Measurements from ENCODE around the gene SPECC1. TPM values are rescaled to one million over a fixed set of nuclear protein-coding genes. Genes with fewer than 3 reads are reported as not detected.
"Not testable (repeated sequence)": the region's sequence is repeated elsewhere in the genome, so short reads cannot be mapped to it uniquely, and the experiment has no call there.

Gene SPECC1
- total RNA-seq, 1 donor from 2014 or later: 76.4 TPM

- intact Hi-C loops (cut with DNase I): no loop called here
- Histone ChIP-seq H3K9me3 (no peaks in the 10 kb centered on the region), H3K4me1 (peaks cover 0 to 3% of the 10 kb centered on the region in 2 donors), H3K4me3 (no peak overlapping the region), H3K27me3 (no peaks in the 10 kb centered on the region), H3K27ac (no peak overlapping the region), H3K36me3 (peaks cover 0 to 13% of the 10 kb centered on the region in 2 donors)
- TF ChIP-seq, protein P1, sequence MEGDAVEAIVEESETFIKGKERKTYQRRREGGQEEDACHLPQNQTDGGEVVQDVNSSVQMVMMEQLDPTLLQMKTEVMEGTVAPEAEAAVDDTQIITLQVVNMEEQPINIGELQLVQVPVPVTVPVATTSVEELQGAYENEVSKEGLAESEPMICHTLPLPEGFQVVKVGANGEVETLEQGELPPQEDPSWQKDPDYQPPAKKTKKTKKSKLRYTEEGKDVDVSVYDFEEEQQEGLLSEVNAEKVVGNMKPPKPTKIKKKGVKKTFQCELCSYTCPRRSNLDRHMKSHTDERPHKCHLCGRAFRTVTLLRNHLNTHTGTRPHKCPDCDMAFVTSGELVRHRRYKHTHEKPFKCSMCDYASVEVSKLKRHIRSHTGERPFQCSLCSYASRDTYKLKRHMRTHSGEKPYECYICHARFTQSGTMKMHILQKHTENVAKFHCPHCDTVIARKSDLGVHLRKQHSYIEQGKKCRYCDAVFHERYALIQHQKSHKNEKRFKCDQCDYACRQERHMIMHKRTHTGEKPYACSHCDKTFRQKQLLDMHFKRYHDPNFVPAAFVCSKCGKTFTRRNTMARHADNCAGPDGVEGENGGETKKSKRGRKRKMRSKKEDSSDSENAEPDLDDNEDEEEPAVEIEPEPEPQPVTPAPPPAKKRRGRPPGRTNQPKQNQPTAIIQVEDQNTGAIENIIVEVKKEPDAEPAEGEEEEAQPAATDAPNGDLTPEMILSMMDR (IDR thresholded peaks at IDR 0.05): no peak
- no peak for DNase-seq (ENCODE audit: low spot score in 2 of 2)
Measured at GRCh38 chr17:20105539-20106280, 96.6 kb downstream of the SPECC1 start.

GRCh38 chr17:20106446-20106845 lies 97.3 kb downstream of the SPECC1 start:
- H3K36me3 ChIP-seq: peaks cover 0 to 16% of the 10 kb centered on the region in 2 donors
- intact Hi-C loops (cut with DNase I); H3K4me3 ChIP-seq; H3K27ac ChIP-seq; DNase-seq (ENCODE audit: low spot score in 2 of 2); H3K4me1 ChIP-seq; H3K9me3 ChIP-seq; H3K27me3 ChIP-seq: not testable (repeated sequence)

DNA sequence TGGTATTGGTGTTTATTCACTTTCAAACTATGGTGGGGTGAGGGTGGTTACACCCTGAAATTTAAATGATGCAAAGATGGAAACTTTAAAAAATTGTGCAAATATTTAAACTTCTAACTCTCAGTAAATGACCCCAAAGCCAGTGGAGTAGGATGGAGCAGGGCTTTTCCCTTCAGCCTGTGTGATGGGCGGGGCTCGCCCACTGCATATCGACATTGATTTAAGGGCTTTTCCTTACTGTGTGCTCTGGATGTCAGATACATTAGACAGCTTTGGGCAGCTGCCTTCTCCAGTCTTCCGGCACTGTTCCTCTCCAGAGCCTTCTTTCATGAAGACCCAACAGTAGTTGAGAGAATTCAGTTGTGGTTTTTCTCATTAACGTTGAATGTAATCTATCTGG lies 99.9 kb downstream of the SPECC1 start:
- Histone ChIP-seq H3K27ac (no peak overlapping the region), H3K36me3 (peaks cover 0 to 10% of the 10 kb centered on the region in 2 donors), H3K27me3 (no peaks in the 10 kb centered on the region), H3K9me3 (no peaks in the 10 kb centered on the region), H3K4me3 (no peak overlapping the region), H3K4me1 (no peaks in the 10 kb centered on the region)
- intact Hi-C loops (cut with DNase I): no loop called here
- no peak for DNase-seq (ENCODE audit: low spot score in 2 of 2)
- TF ChIP-seq, protein P1 (IDR thresholded peaks at IDR 0.05): no peak

- H3K27ac ChIP-seq: no peak overlapping the region
- no peaks in the 10 kb centered on the region for H3K4me1 ChIP-seq
- intact Hi-C loops (cut with DNase I): loop anchor here (2.0 kb wide), 1 partner anchor 15 kb away; no protein-coding TSS in a partner anchor
Measured at GRCh38 chr17:20111538-20111937, 102.4 kb downstream of the SPECC1 start.

GRCh38 chr17:20114466-20114865 lies 105.3 kb downstream of the SPECC1 start:
- H3K4me3 ChIP-seq: no peak overlapping the region
- no peaks in the 10 kb centered on the region for H3K27me3 ChIP-seq

More at GRCh38 chr17:20111538-20111937, 102.4 kb downstream of the SPECC1 start:
- TF ChIP-seq, protein P1 (IDR thresholded peaks at IDR 0.05): no peak
- no peaks in the 10 kb centered on the region for H3K9me3 ChIP-seq
- H3K4me3 ChIP-seq: no peak overlapping the region
- no peaks in the 10 kb centered on the region for H3K27me3 ChIP-seq
- H3K36me3 ChIP-seq: peaks cover 0 to 10% of the 10 kb centered on the region in 2 donors
- DNase-seq (ENCODE audit: low spot score in 2 of 2): no peak

More at GRCh38 chr17:20114466-20114865, 105.3 kb downstream of the SPECC1 start:
- intact Hi-C loops (cut with DNase I): no loop called here
- Histone ChIP-seq H3K4me1 (no peaks in the 10 kb centered on the region), H3K9me3 (no peaks in the 10 kb centered on the region), H3K36me3 (peaks cover 0 to 10% of the 10 kb centered on the region in 2 donors), H3K27ac (no peak overlapping the region)
- no peak for DNase-seq (ENCODE audit: low spot score in 2 of 2)
- TF ChIP-seq, protein P1 (IDR thresholded peaks at IDR 0.05): no peak

Measured in ascending aorta (tissue), 2 donors.